ENCODE measurements around the gene FANCG.

FANCG gene

DNA sequence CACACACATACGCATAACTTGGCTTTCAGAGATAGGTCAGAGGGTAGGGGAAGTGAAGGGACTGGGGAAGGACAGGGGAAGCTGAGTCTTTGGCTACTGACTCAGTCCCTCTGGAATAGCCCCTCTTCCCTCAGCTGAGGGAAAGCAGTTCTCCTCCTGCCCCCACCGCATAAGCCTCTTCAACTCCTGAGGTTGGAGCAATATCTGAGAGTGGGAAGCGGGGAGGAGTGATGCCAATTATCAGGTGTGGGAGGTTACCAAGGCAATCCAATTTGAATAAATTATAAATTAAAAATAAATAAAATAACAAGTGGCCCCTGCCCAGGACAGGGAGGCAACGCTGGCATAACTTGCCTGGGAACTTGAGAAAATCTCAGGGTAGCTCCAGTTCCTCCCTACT is 24.8 kb upstream of the FANCG start:
- no peak for DNase-seq
- H3K27me3 Mint-ChIP-seq (ENCODE audit: low read depth, poor library complexity): no peaks in the 10 kb centered on the region
- H3K27ac Mint-ChIP-seq: peak overlapping the region; percentile 100
- H3K36me3 Mint-ChIP-seq (ENCODE audit: low read depth): peaks cover 41% of the 10 kb centered on the region
- peak overlapping the region; percentile 98 for H3K4me3 Mint-ChIP-seq
- H3K9me3 Mint-ChIP-seq: no peaks in the 10 kb centered on the region
- TF ChIP-seq, protein P1, sequence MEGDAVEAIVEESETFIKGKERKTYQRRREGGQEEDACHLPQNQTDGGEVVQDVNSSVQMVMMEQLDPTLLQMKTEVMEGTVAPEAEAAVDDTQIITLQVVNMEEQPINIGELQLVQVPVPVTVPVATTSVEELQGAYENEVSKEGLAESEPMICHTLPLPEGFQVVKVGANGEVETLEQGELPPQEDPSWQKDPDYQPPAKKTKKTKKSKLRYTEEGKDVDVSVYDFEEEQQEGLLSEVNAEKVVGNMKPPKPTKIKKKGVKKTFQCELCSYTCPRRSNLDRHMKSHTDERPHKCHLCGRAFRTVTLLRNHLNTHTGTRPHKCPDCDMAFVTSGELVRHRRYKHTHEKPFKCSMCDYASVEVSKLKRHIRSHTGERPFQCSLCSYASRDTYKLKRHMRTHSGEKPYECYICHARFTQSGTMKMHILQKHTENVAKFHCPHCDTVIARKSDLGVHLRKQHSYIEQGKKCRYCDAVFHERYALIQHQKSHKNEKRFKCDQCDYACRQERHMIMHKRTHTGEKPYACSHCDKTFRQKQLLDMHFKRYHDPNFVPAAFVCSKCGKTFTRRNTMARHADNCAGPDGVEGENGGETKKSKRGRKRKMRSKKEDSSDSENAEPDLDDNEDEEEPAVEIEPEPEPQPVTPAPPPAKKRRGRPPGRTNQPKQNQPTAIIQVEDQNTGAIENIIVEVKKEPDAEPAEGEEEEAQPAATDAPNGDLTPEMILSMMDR (IDR thresholded peaks at IDR 0.05): no peak
- peaks cover 56% of the 10 kb centered on the region for H3K4me1 Mint-ChIP-seq

DNA sequence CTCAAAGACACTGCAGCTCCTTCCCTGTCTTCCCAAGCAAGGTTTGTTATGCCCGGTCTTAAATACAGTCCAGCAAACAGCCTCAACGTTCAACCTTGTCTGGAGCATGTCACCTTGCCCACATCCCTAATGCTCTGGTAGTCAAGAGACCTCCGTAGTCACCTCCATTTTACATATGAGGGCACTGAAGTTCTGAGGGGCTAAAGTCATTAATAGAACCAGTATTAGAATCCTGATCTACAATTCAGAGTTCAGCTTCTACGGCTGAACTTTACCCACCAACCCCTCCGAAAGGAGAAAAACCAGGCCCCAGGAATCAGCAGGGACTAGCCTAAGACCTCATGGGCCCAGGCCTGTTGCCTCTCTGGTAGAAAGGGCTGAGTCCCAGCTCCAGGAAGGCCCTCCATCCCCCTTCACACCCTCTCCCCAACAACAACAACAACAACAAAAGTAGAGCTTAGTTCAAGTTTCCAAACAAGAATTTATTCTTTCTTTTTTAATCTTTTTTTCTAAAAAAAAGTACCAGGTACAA is 24.0 kb upstream of the FANCG start:
- no peaks in the 10 kb centered on the region for H3K9me3 Mint-ChIP-seq
- DNase-seq: no peak
- TF ChIP-seq, protein P1 (IDR thresholded peaks at IDR 0.05): no peak
- peaks cover 47% of the 10 kb centered on the region for H3K4me1 Mint-ChIP-seq
- H3K27me3 Mint-ChIP-seq (ENCODE audit: low read depth, poor library complexity): no peaks in the 10 kb centered on the region
- peak overlapping the region; percentile 100 for H3K27ac Mint-ChIP-seq
- H3K36me3 Mint-ChIP-seq (ENCODE audit: low read depth): peaks cover 44% of the 10 kb centered on the region
- H3K4me3 Mint-ChIP-seq: peak overlapping the region; percentile 98

DNA sequence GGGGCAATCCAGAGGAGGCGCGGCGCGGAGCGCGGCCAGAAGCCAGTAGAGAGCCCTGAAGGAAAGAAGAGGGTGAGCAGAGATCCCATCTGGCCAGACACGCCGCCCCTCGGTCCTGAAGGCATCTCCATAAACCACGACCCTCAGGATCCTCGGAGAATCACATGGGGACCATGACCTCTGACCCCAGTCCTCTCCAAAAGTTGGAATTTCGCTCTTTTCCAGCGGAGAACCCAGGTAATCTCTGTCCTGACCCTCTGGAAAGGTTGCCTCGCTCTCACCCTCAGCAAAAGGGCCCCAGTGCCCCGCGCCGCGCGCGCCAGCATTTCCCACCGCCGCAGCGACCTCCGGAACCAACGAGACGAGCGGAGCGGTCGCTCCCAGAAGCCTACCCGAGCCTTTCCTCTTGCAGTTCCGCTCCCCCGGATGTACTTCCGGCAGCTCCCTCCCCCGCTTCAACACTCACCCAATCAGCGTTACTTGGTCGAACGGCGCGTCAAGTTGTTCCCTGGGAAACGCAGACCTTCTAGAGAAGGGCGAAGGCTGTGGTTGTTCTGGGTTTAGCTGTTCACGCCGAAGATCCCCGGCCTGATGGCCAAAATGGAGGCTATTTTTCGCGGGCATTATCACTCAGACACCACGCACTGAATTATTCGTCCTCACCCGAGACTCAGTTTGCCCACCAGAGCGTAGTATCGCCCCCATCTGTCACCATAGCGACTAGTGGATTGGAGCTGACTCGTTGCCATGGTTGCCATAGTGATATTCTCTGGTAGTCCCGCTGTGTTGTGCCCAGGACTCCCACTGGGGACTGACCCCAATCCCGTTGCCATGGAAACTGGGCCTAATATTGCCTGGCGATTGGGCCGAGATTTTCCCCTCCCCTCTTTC is 23.3 kb upstream of the FANCG start, which contains the start of gene STOML2:
Gene STOML2, minus strand, starts transcription at position 363 of the 891 bp plus-strand sequence. Its CDS starts 37 bp downstream, at position 326.
- Mint-ChIP-seq H3K27me3 (ENCODE audit: low read depth, poor library complexity) (no peaks in the 10 kb centered on the region), H3K36me3 (ENCODE audit: low read depth) (peaks cover 44% of the 10 kb centered on the region), H3K9me3 (no peaks in the 10 kb centered on the region), H3K27ac (peak within 1 kb of the TSS; percentile 100), H3K4me1 (peaks cover 45% of the 10 kb centered on the region), H3K4me3 (peak within 1 kb of the TSS; percentile 98)
- DNase-seq: peak; percentile 89
- TF ChIP-seq, protein P1 (IDR thresholded peaks at IDR 0.05): no peak

DNA sequence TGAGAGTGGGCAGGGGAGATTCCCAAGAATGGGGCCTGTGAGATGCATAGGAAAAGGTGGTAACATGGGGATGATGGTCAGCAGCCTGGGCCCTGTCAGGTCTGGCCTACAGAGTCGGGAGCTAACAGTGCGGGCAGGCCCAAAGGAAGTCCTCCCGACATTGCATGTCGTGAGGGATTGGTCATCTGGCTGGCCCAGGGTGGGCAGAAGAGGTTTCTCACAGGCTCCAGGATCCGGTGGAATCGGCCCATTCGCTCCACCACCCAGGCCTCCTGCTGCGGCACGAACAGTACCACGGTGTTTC is 22.7 kb upstream of the FANCG start:
- H3K4me1 Mint-ChIP-seq: peaks cover 45% of the 10 kb centered on the region
- no peaks in the 10 kb centered on the region for H3K27me3 Mint-ChIP-seq (ENCODE audit: low read depth, poor library complexity)
- peaks cover 44% of the 10 kb centered on the region for H3K36me3 Mint-ChIP-seq (ENCODE audit: low read depth)
- no peak for DNase-seq
- peak overlapping the region; percentile 100 for H3K27ac Mint-ChIP-seq
- no peaks in the 10 kb centered on the region for H3K9me3 Mint-ChIP-seq
- peak overlapping the region; percentile 98 for H3K4me3 Mint-ChIP-seq
- TF ChIP-seq, protein P1 (IDR thresholded peaks at IDR 0.05): no peak

DNA sequence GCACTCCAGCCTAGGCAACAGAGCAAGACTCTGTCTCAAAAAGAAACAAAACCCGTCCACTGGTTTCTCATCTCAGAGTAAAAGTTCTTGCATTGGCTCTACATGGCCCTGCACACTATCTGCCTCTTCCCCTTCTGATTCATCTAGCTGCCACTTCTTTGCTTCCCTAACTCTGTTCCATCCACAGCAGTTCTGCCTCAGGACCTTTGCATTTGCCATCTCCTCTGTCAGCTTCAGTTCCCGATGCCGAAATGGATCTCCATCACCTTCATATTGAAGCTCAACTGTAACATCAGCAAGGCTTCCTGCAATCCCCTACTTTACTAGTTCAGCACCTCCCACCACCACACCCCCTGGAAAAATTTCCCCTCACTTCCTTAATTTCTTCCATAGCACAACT is 17.8 kb upstream of the FANCG start:
- Mint-ChIP-seq H3K27me3 (ENCODE audit: low read depth, poor library complexity) (no peaks in the 10 kb centered on the region), H3K36me3 (ENCODE audit: low read depth) (peaks cover 23% of the 10 kb centered on the region), H3K9me3 (no peaks in the 10 kb centered on the region), H3K4me1 (peaks cover 34% of the 10 kb centered on the region), H3K4me3 (peak overlapping the region; percentile 60), H3K27ac (no peak overlapping the region)
- DNase-seq: no peak
- TF ChIP-seq, protein P1 (IDR thresholded peaks at IDR 0.05): no peak

Measured in nephron progenitor cell (in vitro differentiated cells).